GM19043 (cell line): ENCODE data around the gene IGSF21.

ENCODE experiments used
- ATAC-seq: cut with Tn5 transposase; IDR thresholded peaks from one replicate; pipeline ENCODE4 v1.9.1; 2021; ENCODE audit warnings: low read depth; ENCODE audit not compliant: unreplicated experiment

Gene IGSF21

DNA sequence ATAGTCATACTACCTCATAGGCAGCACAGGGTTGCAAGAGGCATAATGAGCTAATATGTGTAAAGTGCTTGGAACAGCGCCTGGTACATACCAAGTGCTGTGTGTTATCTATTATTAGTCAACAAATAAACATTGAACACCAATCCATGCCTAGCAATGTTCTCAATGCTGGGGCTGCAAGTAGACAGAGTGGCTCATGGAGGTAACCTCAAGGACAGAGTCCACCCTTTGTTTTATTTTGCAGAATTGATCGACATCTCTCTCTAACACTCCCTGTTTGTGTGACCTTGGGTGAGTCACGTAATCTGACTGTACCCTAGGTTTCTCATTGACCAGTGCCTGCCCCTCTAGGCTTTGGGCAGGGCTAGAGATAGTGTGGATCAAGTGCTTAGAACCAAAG, 209.2 kb downstream of the IGSF21 start:
- no peak for ATAC-seq

- no peak for ATAC-seq
These were observed 211.5 kb downstream of the IGSF21 start for GRCh38 chr1:18319099-18319498.

DNA sequence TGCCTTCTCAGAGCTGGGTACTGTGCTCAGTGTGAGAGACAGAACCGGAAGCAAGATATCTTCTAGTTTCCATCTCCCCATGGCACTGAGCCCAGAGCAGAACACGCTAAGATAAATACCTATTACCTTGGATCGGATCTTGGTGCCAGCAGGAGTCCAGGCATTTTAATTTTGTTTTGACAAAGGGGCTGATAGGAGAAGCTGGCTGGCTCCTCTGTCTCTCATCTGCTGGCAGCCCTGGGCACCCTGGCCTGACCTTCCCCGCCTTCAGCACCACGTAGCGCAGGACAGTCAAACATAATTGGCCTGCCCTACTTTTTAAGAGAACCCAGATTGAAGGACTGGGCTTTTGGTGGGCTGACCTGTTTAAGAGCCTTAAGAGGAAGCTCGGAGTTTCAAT, 212.5 kb downstream of the IGSF21 start:
- ATAC-seq, result no peak

DNA sequence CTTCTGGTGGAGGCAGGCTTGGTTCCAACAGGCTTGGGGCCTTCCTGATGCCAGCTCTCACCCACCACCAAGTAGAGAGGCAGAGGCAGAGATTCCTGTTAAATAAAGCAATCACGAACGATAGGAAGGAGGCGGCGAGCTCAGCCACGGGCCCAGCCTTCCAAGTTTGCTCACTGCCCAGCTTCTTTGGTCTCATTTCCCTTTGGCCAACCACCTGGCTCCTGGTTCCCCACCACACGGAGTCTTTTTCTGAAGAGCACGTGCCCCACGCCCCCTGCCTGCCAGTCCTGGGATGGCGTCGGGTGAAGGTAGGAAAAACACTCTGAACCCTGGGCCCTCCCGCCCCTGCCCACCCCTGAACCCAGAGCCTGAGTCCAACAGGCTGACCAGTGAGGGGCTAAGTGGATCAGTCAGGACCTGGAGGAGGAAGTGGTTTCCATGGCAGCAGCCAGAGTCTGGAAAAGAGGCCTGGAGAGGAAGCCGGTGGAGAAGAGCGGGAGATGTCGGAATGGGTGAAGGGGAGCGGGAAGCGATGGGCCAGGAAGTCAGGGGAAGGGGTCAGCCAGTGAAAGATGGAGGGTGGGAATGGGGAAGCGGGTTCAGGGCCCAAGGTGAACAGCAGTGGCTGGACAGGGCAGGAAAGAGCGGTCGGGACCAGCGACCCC, 214.9 kb downstream of the IGSF21 start:
- ATAC-seq, result no peak

GRCh38 chr1:18323259-18323658, 215.7 kb downstream of the IGSF21 start:
- ATAC-seq, result no peak

- ATAC-seq, result no peak
These were observed 216.6 kb downstream of the IGSF21 start for GRCh38 chr1:18324246-18324645.

DNA sequence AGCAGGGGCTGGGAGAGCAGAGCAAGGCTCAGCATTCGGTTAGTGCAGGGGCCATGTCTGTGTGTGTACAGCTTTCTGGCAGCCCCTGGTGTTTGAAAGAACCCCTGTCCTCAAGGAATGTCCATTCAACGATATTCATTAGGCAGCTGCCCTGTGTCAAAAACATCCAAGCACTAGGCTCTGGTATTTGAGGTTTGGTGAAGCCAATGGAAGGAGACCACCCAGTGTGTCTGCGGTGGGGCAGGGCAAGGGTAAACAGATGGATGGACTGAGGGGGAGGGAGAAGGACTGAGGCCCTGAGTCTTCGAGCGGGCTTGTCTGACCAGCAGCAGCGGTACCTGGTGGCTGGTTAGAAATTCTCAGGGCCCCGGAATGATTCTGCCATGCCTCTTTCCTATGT, 217.5 kb downstream of the IGSF21 start:
- ATAC-seq, result no peak

DNA sequence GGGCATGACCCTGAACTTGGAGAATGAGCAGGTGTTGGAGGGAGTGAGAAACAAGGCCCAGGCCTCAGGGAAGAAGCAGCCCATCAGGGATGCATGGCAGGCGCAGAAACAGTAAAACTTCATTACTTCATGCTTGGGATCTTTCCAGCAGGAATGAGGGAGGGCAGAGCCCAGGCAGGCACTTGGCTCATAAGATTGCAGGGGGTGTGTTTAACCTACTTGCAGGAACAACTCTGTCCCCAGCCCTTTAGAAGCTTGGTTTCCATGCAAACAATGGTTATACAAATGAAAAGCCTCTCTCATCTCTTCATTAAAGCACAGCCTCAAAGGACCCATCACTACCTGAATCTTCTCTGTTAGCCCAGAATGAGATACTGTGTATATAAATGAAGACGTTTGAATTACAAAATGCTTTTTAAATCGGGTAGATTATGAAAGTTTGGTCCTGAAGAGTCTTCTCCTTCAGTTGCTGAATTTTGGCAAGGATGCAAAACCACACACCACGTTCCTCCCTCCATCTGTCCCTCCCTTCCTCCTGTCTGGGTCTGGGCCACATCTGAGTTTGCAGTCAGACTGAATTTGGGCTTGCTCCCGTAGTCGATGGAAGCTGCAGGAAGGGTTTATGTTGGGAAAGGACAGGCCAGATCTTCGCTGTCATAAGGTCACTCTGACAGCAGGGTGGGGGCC, 218.8 kb downstream of the IGSF21 start:
- ATAC-seq, result no peak

- ATAC-seq, result no peak
These were observed 220.1 kb downstream of the IGSF21 start for GRCh38 chr1:18327650-18328049.

GRCh38 chr1:18328803-18329202, 221.2 kb downstream of the IGSF21 start:
- ATAC-seq, result no peak

DNA sequence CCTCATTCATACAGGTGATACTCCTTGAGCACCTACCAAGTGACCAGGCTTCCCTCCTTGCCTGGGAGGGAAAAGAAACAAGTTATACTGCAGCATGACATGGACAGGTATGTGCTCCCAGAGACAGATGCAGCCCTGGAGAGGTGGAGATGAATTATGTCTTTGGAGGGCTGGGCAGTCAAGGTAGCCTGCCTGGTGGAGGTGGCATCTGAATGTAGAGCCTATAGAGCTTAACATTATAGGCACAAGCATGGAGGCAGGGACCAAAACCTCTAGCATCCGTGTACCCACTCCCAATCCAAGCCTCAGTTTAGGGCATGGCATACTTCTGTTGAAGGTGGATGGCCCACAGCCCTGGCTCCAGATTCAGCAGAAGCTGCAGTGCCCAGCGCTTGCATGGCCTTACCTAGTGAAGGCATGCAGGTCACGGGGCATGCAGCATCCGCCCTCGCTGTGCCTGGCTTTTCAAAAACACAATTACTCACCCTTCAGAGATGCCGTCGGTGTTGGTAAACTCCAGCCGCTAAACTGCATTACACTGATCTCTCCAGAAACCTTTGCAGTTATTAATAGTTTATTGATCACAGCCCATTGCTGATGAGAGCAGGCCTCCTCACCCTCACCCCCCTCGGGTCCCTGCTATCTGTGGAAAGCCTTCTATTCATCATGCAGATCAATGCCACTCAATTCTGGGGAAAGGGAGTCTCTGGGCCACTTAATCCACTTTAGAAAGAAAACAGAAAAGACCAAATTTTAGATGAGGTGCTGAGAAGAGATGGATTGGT, 222.1 kb downstream of the IGSF21 start:
- no peak for ATAC-seq

DNA sequence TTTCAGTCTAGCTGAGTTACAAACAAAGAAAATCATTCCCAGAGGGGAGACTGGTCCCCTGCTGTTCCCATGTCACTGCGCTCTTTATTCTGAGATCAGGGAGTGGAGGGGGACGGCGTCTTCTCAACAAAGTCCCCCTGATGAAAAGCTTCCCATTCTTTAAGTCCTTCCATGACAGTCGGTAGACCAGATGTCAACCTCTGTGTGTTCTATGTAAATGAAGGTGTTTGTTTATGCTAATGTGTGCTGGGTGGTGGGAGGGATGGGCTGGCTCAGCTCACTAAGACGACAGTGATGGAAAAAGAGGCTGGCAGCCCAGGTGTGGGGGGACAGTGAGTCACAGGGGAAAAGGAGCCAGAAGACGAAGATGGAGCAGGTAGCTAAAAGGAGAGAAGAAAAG, 225.0 kb downstream of the IGSF21 start:
- ATAC-seq, result no peak

DNA sequence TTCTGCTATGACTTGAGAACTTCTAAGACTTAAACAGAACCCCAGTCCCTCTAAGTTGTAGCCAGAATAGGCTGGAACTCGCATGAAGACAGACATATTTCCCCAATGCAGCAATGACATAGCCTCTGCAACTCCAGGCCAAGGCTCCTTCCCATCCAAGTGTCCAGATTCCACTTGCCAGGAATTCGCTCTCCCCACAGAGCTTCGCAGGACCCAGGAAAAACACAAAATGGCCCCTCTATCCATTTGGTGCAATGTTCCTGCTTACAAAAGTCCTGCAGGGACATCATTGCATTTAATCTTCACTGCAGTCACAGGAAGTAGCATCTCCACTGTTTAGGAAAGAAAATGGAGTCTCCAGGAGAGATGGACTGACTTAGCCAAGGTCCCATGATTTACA, 225.6 kb downstream of the IGSF21 start:
- no peak for ATAC-seq

DNA sequence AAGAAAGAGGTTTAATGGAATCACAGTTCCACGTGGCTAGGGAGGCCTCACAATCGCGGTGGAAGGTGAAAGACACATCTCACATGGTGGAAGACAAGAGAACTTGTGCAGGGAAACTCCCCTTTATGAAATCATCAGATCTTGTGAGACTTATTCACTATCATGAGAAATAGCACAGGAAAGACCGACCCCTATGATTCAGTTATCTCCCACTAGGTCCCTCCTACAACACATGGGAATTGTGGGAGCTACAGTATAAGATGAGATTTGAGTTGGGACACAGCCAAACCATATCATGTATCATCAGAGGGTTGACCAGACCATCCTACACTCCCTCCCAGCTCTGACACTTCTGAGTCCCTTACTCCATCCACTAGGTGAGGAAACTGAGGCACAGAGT, 229.2 kb downstream of the IGSF21 start:
- ATAC-seq, result no peak

DNA sequence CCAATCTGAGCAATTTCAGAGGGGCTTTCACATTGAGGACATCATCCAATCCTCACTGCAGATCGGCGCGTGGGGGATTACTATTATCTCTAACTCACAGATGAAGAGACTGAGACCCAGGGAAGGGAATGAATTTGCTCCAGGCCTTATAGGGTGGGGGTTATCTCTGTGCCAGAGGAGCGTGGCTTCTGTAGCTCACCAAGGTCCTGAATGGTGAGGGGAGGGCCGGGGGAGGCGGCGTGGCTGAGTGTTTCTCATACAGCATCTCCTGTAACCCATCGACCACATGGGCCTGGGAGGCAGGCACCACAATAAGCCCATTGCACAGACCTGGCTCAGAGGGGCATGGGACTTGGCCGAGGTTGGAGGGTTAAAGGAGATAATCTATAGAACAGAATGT, 230.2 kb downstream of the IGSF21 start:
- no peak for ATAC-seq

DNA sequence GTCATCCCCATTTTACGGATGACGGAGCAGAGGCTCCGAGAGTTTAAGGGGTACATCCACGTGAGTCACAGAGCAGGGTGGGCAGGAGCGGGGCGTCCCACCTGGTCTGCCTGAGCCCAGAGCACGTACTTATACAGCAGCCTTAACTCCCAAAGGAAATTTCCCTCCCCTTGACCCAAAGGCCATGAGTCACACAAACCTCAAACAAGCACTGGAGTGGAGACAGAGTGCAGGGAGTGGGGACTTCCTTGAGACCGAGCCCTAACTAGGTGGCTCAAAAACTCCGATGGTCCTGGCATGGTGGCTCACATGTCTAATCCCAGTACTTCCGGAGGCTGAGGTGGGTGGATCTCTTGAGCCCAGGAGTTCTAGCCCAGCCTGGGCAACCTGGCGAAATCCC, 231.6 kb downstream of the IGSF21 start:
- ATAC-seq, result no peak

DNA sequence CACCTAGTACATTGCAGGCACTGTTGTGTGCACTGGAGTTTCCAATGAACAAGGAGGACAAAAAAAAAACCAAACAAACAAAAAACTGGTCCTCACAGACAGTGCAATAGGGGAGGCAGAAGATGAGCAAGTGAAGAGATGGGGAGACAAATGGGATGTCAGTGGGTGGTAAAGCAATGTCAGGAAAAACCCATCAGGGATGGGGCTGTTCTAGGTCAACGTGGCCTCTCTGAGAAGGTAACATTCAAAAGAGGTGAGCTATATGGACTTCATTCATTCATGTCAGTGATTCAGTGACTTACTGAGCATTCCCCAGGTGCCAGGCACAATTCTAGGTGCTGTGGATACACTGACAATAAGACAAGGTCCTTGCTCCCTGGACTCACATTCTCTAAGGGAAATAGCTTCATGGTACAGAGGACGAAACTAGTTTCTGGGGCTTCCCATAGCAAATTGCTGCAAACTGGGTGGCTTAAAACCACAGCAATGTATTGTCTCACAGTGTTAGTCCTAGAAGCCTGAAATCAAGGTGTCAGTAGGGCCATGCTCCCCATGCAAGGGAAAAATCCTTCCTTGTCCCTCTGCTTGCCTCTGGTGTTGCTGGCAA, 232.7 kb downstream of the IGSF21 start:
- ATAC-seq, result no peak

- no peak for ATAC-seq
These were observed 233.2 kb downstream of the IGSF21 start for GRCh38 chr1:18340787-18341186.

DNA sequence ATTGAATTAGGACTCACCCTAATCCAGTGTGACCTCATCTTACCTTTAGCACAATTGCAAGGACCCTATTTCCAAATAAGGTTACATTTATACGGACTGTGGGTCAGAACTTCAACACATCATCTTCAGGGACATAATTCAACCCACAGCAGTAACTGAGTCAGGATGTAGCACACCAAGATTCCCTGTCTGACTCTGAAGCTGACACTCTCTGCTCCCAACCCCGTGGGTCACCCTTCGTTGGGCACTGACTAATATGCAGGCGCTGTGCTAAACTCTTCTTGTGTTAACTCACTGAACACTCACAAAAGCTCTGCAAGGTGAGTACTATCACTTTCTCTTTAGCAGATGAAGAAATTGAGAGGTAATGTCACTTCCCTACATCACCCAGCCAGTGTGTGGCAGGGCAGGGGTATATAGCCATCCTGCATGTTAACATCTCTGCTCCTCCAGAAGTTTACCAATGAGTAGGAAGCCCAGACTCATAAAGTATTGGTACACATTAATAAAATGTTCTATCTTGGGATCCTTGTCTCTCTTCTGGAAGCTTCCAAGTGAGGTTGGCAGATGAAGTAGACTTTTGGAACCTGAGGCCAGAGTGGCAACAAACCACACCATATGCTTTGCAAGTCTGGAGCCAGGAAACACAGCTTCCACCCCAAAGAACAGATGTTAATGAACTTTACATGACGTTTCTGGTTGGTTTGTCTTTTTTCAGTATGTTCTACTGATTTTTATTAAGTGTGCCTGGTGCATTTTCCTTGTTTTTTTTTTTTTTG, 233.9 kb downstream of the IGSF21 start:
- ATAC-seq, result no peak

- no peak for ATAC-seq
These were observed 235.1 kb downstream of the IGSF21 start for GRCh38 chr1:18342744-18343143.

- ATAC-seq, result no peak
These were observed 236.0 kb downstream of the IGSF21 start for GRCh38 chr1:18343581-18343980.
